ENCODE results near the gene COL4A1. TPM values are rescaled to one million over a fixed set of nuclear protein-coding genes. Genes with fewer than 3 reads are reported as not detected.

The COL4A1 gene
- polyA plus RNA-seq, 1 of the 3 experiments (the other 2 are of a cell fraction), result 30.3 TPM

DNA sequence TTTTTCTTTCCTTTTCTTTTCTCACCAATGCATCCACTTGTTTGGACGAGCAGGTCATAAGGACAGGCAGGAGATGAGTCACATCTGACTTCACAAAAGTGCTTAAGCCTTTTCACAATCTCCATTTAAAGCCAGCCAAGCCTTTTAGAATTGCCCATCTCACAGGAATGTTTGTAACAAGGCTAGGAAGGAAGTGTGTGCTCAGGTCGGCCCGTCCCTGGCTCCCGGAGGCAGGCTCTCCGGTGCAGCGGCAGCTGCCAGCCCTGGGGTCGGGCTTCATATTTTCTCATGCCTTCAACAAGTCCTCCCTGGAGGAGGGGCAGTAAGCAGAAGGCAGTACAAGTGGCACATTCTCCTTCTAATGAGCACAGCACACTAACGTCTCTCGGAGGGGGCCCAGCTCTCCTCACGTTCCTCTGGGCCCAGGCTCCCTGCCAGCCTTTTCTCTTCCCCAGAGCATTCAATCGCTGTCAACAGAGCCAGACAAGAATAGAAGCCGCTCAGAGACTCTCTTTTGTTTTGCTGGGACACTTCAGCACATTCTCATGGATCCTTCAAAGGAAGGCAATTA is 180.5 kb downstream of the COL4A1 start (continued):
- TF ChIP-seq EP300 (IDR thresholded peaks at IDR 0.05; ENCODE audit: borderline replicate concordance in 1 of 2, low read depth in 1 of 2, low read length in 1 of 2) (peak in 1 of 2 experiments; percentile 60; a peak in 1 of 4 replicates), GABPA (IDR thresholded peaks at IDR 0.05; ENCODE audit: low read depth) (no peak), RAD21 (IDR thresholded peaks at IDR 0.05; ENCODE audit: low read length) (no peak), SMC3 (IDR thresholded peaks at IDR 0.05; ENCODE audit: low read depth, low read length) (no peak), GATA2 (CRISPR knock-in tag; IDR thresholded peaks at IDR 0.05) (no peak), CHD2 (IDR thresholded peaks at IDR 0.05; ENCODE audit: low read length, partially characterized antibody) (no peak), TEAD4 (IDR thresholded peaks at IDR 0.05; ENCODE audit: borderline replicate concordance, insufficient read depth) (0 out of 2 replicates have a peak, but pooled peaks have one; percentile 41), RCOR1 (IDR thresholded peaks at IDR 0.05; ENCODE audit: low read length) (no peak), FOXM1 (IDR thresholded peaks at IDR 0.05; ENCODE audit: low read depth) (0 out of 2 replicates have a peak, but pooled peaks have one; percentile 36), EZH2phosphoT487 (IDR thresholded peaks at IDR 0.05; ENCODE audit: borderline replicate concordance, low read depth) (no peak), TCF12 (IDR thresholded peaks at IDR 0.05) (peak; percentile 62; the same call in 1 of the 2 replicates)
- TF ChIP-seq, protein P1, sequence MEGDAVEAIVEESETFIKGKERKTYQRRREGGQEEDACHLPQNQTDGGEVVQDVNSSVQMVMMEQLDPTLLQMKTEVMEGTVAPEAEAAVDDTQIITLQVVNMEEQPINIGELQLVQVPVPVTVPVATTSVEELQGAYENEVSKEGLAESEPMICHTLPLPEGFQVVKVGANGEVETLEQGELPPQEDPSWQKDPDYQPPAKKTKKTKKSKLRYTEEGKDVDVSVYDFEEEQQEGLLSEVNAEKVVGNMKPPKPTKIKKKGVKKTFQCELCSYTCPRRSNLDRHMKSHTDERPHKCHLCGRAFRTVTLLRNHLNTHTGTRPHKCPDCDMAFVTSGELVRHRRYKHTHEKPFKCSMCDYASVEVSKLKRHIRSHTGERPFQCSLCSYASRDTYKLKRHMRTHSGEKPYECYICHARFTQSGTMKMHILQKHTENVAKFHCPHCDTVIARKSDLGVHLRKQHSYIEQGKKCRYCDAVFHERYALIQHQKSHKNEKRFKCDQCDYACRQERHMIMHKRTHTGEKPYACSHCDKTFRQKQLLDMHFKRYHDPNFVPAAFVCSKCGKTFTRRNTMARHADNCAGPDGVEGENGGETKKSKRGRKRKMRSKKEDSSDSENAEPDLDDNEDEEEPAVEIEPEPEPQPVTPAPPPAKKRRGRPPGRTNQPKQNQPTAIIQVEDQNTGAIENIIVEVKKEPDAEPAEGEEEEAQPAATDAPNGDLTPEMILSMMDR (IDR thresholded peaks at IDR 0.05), result no peak

DNA sequence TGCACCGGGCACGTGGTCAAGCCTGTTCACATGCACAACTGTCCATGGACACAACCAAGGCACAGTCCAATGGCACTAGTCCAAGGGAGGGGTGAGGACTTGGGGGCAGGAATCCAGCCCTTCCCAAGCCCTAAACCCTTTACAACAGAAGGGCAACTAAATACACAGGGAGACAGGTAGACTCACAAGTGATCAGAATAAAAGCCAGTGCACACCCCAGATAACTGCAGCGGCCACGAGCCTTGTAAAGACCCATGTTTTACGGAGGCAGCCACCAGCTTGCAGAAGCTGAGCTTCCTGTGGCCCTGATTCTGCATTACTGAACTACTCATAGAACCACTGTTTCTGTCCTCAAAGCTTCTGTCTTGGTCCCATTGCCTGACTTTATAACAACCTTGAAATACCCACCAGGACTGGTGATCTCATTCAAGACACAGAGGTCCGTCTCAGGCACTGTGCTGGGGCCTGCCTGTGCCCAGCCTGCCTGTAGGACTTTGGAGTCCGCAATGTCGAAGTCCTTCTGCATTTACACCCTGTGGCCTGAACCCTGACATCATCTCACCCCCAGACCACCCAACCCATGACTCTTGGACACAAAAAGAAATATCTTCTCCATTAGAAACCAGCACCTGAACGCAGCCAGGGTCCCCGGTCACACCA is 181.2 kb downstream of the COL4A1 start:
- peak overlapping the region; percentile 74 to 95; a peak in 3 of 4 replicates for H3K27ac ChIP-seq (ENCODE audit: low read depth in 2 of 2, low read length in 1 of 2)
- H3K27me3 ChIP-seq (ENCODE audit: insufficient read depth), result no peaks in the 10 kb centered on the region
- no peaks in the 10 kb centered on the region for H3K79me2 ChIP-seq (ENCODE audit: insufficient read depth)
- H3K4me1 ChIP-seq (ENCODE audit: control insufficient read depth in 1 of 2, insufficient read depth in 2 of 2, low read depth in 1 of 2, low read length in 1 of 2), result peaks cover 0 to 30% of the 10 kb centered on the region in 2 experiments; a peak in 2 of 4 replicates
- no peaks in the 10 kb centered on the region for H4K20me1 ChIP-seq (ENCODE audit: insufficient read depth)
- DNase-seq, result no peak
- no peaks in the 10 kb centered on the region for H3K9me2 ChIP-seq
- H3K9me3 ChIP-seq, result no peaks in the 10 kb centered on the region
- peak overlapping the region; percentile 86 for H2AFZ ChIP-seq (ENCODE audit: low read depth)
- TF ChIP-seq EZH2phosphoT487 (IDR thresholded peaks at IDR 0.05; ENCODE audit: borderline replicate concordance, low read depth), result no peak
- no peak for TF ChIP-seq MXI1 (IDR thresholded peaks at IDR 0.05; ENCODE audit: low read depth, low read length)
- TF ChIP-seq RXRA (IDR thresholded peaks at IDR 0.05; ENCODE audit: borderline replicate concordance, low read depth), result no peak
- no peak for TF ChIP-seq NRF1 (IDR thresholded peaks at IDR 0.05; ENCODE audit: low read depth, low read length)
- TF ChIP-seq RFX5 (IDR thresholded peaks at IDR 0.05; ENCODE audit: low read length), result no peak
- TF ChIP-seq FOXM1 (IDR thresholded peaks at IDR 0.05; ENCODE audit: low read depth), result no peak
- no peak for TF ChIP-seq POLR2AphosphoS5 (IDR thresholded peaks at IDR 0.05; ENCODE audit: low read depth, low read length)
- TF ChIP-seq, protein P2, sequence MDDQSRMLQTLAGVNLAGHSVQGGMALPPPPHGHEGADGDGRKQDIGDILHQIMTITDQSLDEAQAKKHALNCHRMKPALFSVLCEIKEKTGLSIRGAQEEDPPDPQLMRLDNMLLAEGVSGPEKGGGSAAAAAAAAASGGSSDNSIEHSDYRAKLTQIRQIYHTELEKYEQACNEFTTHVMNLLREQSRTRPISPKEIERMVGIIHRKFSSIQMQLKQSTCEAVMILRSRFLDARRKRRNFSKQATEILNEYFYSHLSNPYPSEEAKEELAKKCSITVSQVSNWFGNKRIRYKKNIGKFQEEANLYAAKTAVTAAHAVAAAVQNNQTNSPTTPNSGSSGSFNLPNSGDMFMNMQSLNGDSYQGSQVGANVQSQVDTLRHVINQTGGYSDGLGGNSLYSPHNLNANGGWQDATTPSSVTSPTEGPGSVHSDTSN (IDR thresholded peaks at IDR 0.05), result no peak
- TF ChIP-seq NFIC (IDR thresholded peaks at IDR 0.05; ENCODE audit: borderline replicate concordance), result no peak
- TF ChIP-seq RAD21 (IDR thresholded peaks at IDR 0.05; ENCODE audit: low read length), result no peak
- no peak for TF ChIP-seq RCOR1 (IDR thresholded peaks at IDR 0.05; ENCODE audit: low read length)
- TF ChIP-seq SIN3A (IDR thresholded peaks at IDR 0.05; ENCODE audit: borderline replicate concordance, low read depth, low read length), result no peak
- no peaks in the 10 kb centered on the region for H3K36me3 ChIP-seq (replicated peaks in 1 of 2; ENCODE audit: control insufficient read depth in 1 of 2, insufficient read depth in 2 of 2, low read length in 1 of 2)
- peak overlapping the region; percentile 69; the same call in 1 of the 2 replicates for H3K9ac ChIP-seq
- H3F3A ChIP-seq (replicated peaks; ENCODE audit: insufficient read depth), result peaks cover 22% of the 10 kb centered on the region
- H3K4me2 ChIP-seq, result peak overlapping the region; percentile 89
- WGBS (ENCODE audit: low lambda C conversion rate), result 96% methylated on average over 9 of the region's 10 CpGs
- POLR2A ChIA-PET, result no interaction called here
- CTCF ChIA-PET, result interaction anchor here (3.3 kb wide), 1 partner anchor 12 kb away, joined by 10 read pairs; no protein-coding TSS in a partner anchor
- H3K4me3 ChIP-seq (ENCODE audit: low read depth in 2 of 2, low read length in 1 of 2), result no peak overlapping the region; a peak in 1 of 4 replicates
